GM23338 (cell line): ENCODE measurements around the gene C2orf68.

Experiments used
- CREB1 ChIP-seq: fragments of 250-450 bp; sonication (Bioruptor Pico); IDR thresholded peaks from 2 replicates; pipeline ENCODE4 v1.5.0; 2020; ENCODE audit warnings: low read depth, mild to moderate bottlenecking, moderate library complexity
- EZH2 ChIP-seq: fragments of 200-600 bp; sonication (generic); IDR thresholded peaks from one replicate; pipeline ENCODE4 v1.8.0; 2017; ENCODE audit warnings: antibody characterized with exemption, mild to moderate bottlenecking, low read depth; ENCODE audit not compliant: unreplicated experiment
- EZH2phosphoT487 ChIP-seq: fragments of 200-600 bp; sonication (generic); IDR thresholded peaks from one replicate; pipeline ENCODE4 v1.8.1; 2018; ENCODE audit warnings: antibody characterized with exemption; ENCODE audit not compliant: unreplicated experiment
- POLR2AphosphoS5 ChIP-seq: IDR thresholded peaks from 2 replicates; pipeline ENCODE4 v1.6.1; 2016; ENCODE audit warnings: antibody characterized with exemption, low read depth
- ZNF331 ChIP-seq: fragments of 250-450 bp; sonication (Bioruptor Pico); IDR thresholded peaks from 2 replicates; pipeline ENCODE4 v1.5.0; 2020; ENCODE audit warnings: low read depth, mild to moderate bottlenecking, moderate library complexity
- TF ChIP-seq, protein P1 (sequence below), 2 experiments: fragments of 200-600 bp in 1 of 2; sonication (generic) in 1 of 2; conservative IDR thresholded peaks; 2 replicates each; pipeline versions ENCODE4 v1.5.1 to v1.6.1; 2016 to 2017; ENCODE audit warnings: antibody characterized with exemption in 2 of 2, low read depth in 2 of 2, mild to moderate bottlenecking in 2 of 2, moderate library complexity in 1 of 2
- TF ChIP-seq, protein P2 (sequence below): IDR thresholded peaks from one replicate; pipeline ENCODE4 v1.6.1; 2018; ENCODE audit warnings: antibody characterized with exemption; ENCODE audit not compliant: unreplicated experiment

DNA sequence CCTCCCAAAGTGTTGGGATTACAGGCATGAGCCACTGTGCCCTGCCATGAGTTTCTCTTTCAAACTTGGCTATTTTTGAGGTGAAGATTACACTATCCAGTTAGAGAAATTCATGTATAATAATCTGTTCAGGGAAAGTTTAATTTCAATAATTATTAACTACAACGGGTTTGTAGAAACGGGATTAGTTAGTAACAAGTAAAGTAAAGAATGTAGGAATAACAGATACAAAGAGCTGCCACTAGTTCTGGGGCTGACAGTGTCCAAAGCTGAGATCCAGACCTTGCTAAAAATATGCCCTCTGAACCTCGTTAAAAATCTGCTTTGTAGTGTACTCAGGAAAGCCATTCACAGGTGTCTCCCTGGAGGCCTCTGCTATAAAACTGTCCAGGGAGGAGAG lies 39.2 kb upstream of the C2orf68 start:
- TF ChIP-seq, protein P1, sequence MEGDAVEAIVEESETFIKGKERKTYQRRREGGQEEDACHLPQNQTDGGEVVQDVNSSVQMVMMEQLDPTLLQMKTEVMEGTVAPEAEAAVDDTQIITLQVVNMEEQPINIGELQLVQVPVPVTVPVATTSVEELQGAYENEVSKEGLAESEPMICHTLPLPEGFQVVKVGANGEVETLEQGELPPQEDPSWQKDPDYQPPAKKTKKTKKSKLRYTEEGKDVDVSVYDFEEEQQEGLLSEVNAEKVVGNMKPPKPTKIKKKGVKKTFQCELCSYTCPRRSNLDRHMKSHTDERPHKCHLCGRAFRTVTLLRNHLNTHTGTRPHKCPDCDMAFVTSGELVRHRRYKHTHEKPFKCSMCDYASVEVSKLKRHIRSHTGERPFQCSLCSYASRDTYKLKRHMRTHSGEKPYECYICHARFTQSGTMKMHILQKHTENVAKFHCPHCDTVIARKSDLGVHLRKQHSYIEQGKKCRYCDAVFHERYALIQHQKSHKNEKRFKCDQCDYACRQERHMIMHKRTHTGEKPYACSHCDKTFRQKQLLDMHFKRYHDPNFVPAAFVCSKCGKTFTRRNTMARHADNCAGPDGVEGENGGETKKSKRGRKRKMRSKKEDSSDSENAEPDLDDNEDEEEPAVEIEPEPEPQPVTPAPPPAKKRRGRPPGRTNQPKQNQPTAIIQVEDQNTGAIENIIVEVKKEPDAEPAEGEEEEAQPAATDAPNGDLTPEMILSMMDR (conservative IDR thresholded peaks at IDR 0.05; ENCODE audit: low read depth in 2 of 2): no peak
- TF ChIP-seq EZH2 (no peak), ZNF331 (CRISPR knock-in tag) (no peak), EZH2phosphoT487 (no peak), POLR2AphosphoS5 (no peak), CREB1 (CRISPR knock-in tag) (no peak)
- TF ChIP-seq, protein P2, sequence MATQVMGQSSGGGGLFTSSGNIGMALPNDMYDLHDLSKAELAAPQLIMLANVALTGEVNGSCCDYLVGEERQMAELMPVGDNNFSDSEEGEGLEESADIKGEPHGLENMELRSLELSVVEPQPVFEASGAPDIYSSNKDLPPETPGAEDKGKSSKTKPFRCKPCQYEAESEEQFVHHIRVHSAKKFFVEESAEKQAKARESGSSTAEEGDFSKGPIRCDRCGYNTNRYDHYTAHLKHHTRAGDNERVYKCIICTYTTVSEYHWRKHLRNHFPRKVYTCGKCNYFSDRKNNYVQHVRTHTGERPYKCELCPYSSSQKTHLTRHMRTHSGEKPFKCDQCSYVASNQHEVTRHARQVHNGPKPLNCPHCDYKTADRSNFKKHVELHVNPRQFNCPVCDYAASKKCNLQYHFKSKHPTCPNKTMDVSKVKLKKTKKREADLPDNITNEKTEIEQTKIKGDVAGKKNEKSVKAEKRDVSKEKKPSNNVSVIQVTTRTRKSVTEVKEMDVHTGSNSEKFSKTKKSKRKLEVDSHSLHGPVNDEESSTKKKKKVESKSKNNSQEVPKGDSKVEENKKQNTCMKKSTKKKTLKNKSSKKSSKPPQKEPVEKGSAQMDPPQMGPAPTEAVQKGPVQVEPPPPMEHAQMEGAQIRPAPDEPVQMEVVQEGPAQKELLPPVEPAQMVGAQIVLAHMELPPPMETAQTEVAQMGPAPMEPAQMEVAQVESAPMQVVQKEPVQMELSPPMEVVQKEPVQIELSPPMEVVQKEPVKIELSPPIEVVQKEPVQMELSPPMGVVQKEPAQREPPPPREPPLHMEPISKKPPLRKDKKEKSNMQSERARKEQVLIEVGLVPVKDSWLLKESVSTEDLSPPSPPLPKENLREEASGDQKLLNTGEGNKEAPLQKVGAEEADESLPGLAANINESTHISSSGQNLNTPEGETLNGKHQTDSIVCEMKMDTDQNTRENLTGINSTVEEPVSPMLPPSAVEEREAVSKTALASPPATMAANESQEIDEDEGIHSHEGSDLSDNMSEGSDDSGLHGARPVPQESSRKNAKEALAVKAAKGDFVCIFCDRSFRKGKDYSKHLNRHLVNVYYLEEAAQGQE: no peak
